Inferior parietal cortex (tissue), 1 donor: ENCODE measurements around the gene TRMT1.
A peak's percentile ranks its signal among the peaks of the same experiment; 100 is the strongest.

Source experiments
- DNase-seq: peaks from one replicate; pipeline ENCODE4 v3.0.0-alpha.2; 2016; ENCODE audit errors: extremely low spot score

TRMT1 gene

GRCh38 chr19:13090511-13091231, 25.9 kb downstream of the TRMT1 start:
- DNase-seq = no peak

- DNase-seq = no peak
These were observed 26.6 kb downstream of the TRMT1 start for GRCh38 chr19:13089857-13090507.

GRCh38 chr19:13089139-13089856, 27.2 kb downstream of the TRMT1 start:
- DNase-seq = no peak

GRCh38 chr19:13087795-13088537, 28.6 kb downstream of the TRMT1 start:
- no peak for DNase-seq

- DNase-seq = no peak
These were observed 29.2 kb downstream of the TRMT1 start for GRCh38 chr19:13087295-13087694.

- DNase-seq = no peak
These were observed 30.2 kb downstream of the TRMT1 start for GRCh38 chr19:13086341-13086740.

- DNase-seq = no peak
These were observed 30.9 kb downstream of the TRMT1 start for GRCh38 chr19:13085666-13086065.

- no peak for DNase-seq
These were observed 32.9 kb downstream of the TRMT1 start for GRCh38 chr19:13083627-13084026.

- no peak for DNase-seq
These were observed 33.5 kb downstream of the TRMT1 start for GRCh38 chr19:13083008-13083404.

- DNase-seq = no peak
These were observed 34.1 kb downstream of the TRMT1 start for GRCh38 chr19:13082192-13083007.

- no peak for DNase-seq
These were observed 37.0 kb downstream of the TRMT1 start for GRCh38 chr19:13079542-13079986.

- no peak for DNase-seq
These were observed 37.5 kb downstream of the TRMT1 start for GRCh38 chr19:13078897-13079541.

- DNase-seq = no peak
These were observed 38.2 kb downstream of the TRMT1 start for GRCh38 chr19:13078381-13078780.

- no peak for DNase-seq
These were observed 39.3 kb downstream of the TRMT1 start for GRCh38 chr19:13077240-13077639.

GRCh38 chr19:13076787-13077186, 39.8 kb downstream of the TRMT1 start:
- DNase-seq = no peak

- DNase-seq = no peak
These were observed 40.2 kb downstream of the TRMT1 start for GRCh38 chr19:13076320-13076719.

GRCh38 chr19:13074378-13074777, 42.2 kb downstream of the TRMT1 start:
- no peak for DNase-seq

GRCh38 chr19:13073263-13073662, 43.3 kb downstream of the TRMT1 start:
- DNase-seq = no peak

GRCh38 chr19:13072188-13072908, 44.2 kb downstream of the TRMT1 start:
- DNase-seq = peak; percentile 81
